HEK293T (cell line): ENCODE results near the gene RYR1.

Experiments
- BHLHE40 ChIP-seq: fragments of 450-650 bp; IDR thresholded peaks from 2 replicates; pipeline ENCODE4 v1.6.1; 2016; ENCODE audit warnings: mild to moderate bottlenecking, moderate library complexity, borderline replicate concordance
- CTBP1 ChIP-seq: fragments of 450-650 bp; IDR thresholded peaks from 2 replicates; pipeline ENCODE4 v1.6.1; 2016; ENCODE audit warnings: borderline replicate concordance
- ELF4 ChIP-seq: fragments of 450-650 bp; IDR thresholded peaks from 2 replicates; pipeline ENCODE4 v1.6.1; 2017; ENCODE audit warnings: antibody characterized with exemption
- FOXK2 ChIP-seq: fragments of 450-650 bp; IDR thresholded peaks from 2 replicates; pipeline ENCODE4 v1.6.1; 2016; ENCODE audit warnings: mild to moderate bottlenecking
- FOXM1 ChIP-seq: fragments of 450-650 bp; IDR thresholded peaks from 2 replicates; pipeline ENCODE4 v1.6.1; 2017; ENCODE audit warnings: mild to moderate bottlenecking, borderline replicate concordance
- L3MBTL2 ChIP-seq: fragments of 450-650 bp; conservative IDR thresholded peaks from 2 replicates; pipeline ENCODE4 v1.6.1; 2016; ENCODE audit warnings: mild to moderate bottlenecking
- LEF1 ChIP-seq: fragments of 450-650 bp; IDR thresholded peaks from 2 replicates; pipeline ENCODE4 v1.6.1; 2017; ENCODE audit warnings: mild to moderate bottlenecking, borderline replicate concordance
- PKNOX1 ChIP-seq: fragments of 450-650 bp; IDR thresholded peaks from 2 replicates; pipeline ENCODE4 v1.6.1; 2016
- SP1 ChIP-seq: fragments of 450-650 bp; IDR thresholded peaks from 2 replicates; pipeline ENCODE4 v1.6.1; 2017
- SUZ12 ChIP-seq: fragments of 450-650 bp; IDR thresholded peaks from 2 replicates; pipeline ENCODE4 v1.6.1; 2016; ENCODE audit warnings: mild to moderate bottlenecking
- TARDBP ChIP-seq: fragments of 450-650 bp; IDR thresholded peaks from 2 replicates; pipeline ENCODE4 v1.6.1; 2016
- ZNF384 ChIP-seq: fragments of 450-650 bp; IDR thresholded peaks from 2 replicates; pipeline ENCODE4 v1.6.1; 2016

- TF ChIP-seq FOXM1 (no peak), FOXK2 (no peak), SP1 (no peak), L3MBTL2 (no peak), BHLHE40 (no peak), SUZ12 (no peak), ELF4 (no peak), PKNOX1 (no peak), ZNF384 (no peak), LEF1 (no peak), CTBP1 (no peak), TARDBP (no peak)
Observed at GRCh38 chr19:38421856-38422255, 11.6 kb upstream of the RYR1 start.
